Coronary artery (tissue), 2 donors: ENCODE data around the gene ARAF.

Experiments
- DNase-seq: peaks from one replicate; pipeline ENCODE4 v3.0.0-alpha.2; 2017; ENCODE audit warnings: low spot score
- H3K27ac ChIP-seq, 2 donors: fragments of 200-600 bp; sonication (generic); one replicate each; pipeline ENCODE4 v1.5.1; 2016 to 2019
- H3K4me3 ChIP-seq: fragments of 200-600 bp; sonication (generic); 2 replicates; pipeline ENCODE4 v1.5.1; 2016; ENCODE audit warnings: mild to moderate bottlenecking, moderate library complexity
- CTCF ChIP-seq: fragments of 200-600 bp; sonication (generic); IDR thresholded peaks from one replicate; pipeline ENCODE4 v1.5.1; 2019; ENCODE audit warnings: antibody characterized with exemption

Gene ARAF

GRCh38 chrX:47523713-47524166 is 37.3 kb upstream of the ARAF start:
- DNase-seq: no peak
- Histone ChIP-seq H3K27ac (no peak overlapping the region), H3K4me3 (peak overlapping the region; percentile 67)
- TF ChIP-seq CTCF: no peak

GRCh38 chrX:47529548-47529947 is 31.5 kb upstream of the ARAF start:
- DNase-seq: no peak
- no peak for TF ChIP-seq CTCF
- Histone ChIP-seq H3K27ac (no peak overlapping the region), H3K4me3 (no peak overlapping the region)

- H3K27ac ChIP-seq: no peak overlapping the region
Observed at GRCh38 chrX:47530049-47530448, 31.0 kb upstream of the ARAF start.

GRCh38 chrX:47539860-47540259 is 21.1 kb upstream of the ARAF start:
- H3K27ac ChIP-seq: peak overlapping the region in 1 of 2 donors; percentile 59
- DNase-seq: no peak
- no peak for TF ChIP-seq CTCF
- no peak overlapping the region for H3K4me3 ChIP-seq

More at GRCh38 chrX:47530049-47530448, 31.0 kb upstream of the ARAF start:
- TF ChIP-seq CTCF: no peak
- H3K4me3 ChIP-seq: no peak overlapping the region
- no peak for DNase-seq

GRCh38 chrX:47540754-47541538 is 20.1 kb upstream of the ARAF start:
- TF ChIP-seq CTCF: peak; percentile 35
- Histone ChIP-seq H3K27ac (peak overlapping the region; percentile 46 to 82), H3K4me3 (no peak overlapping the region)
- DNase-seq: peak; percentile 85

GRCh38 chrX:47543496-47543895 is 17.5 kb upstream of the ARAF start:
- Histone ChIP-seq H3K4me3 (no peak overlapping the region), H3K27ac (no peak overlapping the region)
- TF ChIP-seq CTCF: no peak
- DNase-seq: no peak

GRCh38 chrX:47556045-47556623 is 4.9 kb upstream of the ARAF start:
- no peak for TF ChIP-seq CTCF
- peak; percentile 94 for DNase-seq
- H3K27ac ChIP-seq: peak overlapping the region; percentile 69 to 92
- peak overlapping the region; percentile 68 for H3K4me3 ChIP-seq
